Fibroblast of upper back skin (primary cell): ENCODE results near the gene TEX10.
A peak's percentile ranks its signal among the peaks of the same experiment; 100 is the strongest.

Experiments
- DNase-seq: peaks from one replicate; pipeline ENCODE4 v3.0.0-alpha.2; 2013

TEX10 gene

GRCh38 chr9:100281676-100282387, 70.9 kb downstream of the TEX10 start:
- no peak for DNase-seq

- DNase-seq = no peak
Observed at GRCh38 chr9:100281066-100281465, 71.7 kb downstream of the TEX10 start.

- peak; percentile 73 for DNase-seq
Observed at GRCh38 chr9:100277166-100277979, 75.4 kb downstream of the TEX10 start.

GRCh38 chr9:100269656-100270055, 83.1 kb downstream of the TEX10 start:
- no peak for DNase-seq

GRCh38 chr9:100268271-100268670, 84.5 kb downstream of the TEX10 start:
- DNase-seq = no peak

- no peak for DNase-seq
Observed at GRCh38 chr9:100267211-100267610, 85.5 kb downstream of the TEX10 start.
